Measurements from ENCODE around the gene TRPM8. TPM values are rescaled to one million over a fixed set of nuclear protein-coding genes. Genes with fewer than 3 reads are reported as not detected.

TRPM8 gene
- total and polyA plus RNA-seq, 2 of the 13 experiments (the other 11 are each of a cell fraction or from before 2014, with no cell fraction given): 0.12 TPM; not detected in 1

GRCh38 chr2:234001380-234002160 is 84.4 kb downstream of the TRPM8 start:
- H3K27me3 ChIP-seq (ENCODE audit: control insufficient read depth in 1 of 2, insufficient read depth in 2 of 2, low read length in 2 of 2): no peaks in the 10 kb centered on the region
- BruUV-seq (replicated peaks): no TSS peak
- no peak overlapping the region for H3K4me3 ChIP-seq (replicated peaks in 1 of 3; ENCODE audit: insufficient read depth in 1 of 3, low read depth in 2 of 3, low read length in 3 of 3)
- intact Hi-C loops (cut with micrococcal nuclease; ENCODE audit: unreplicated experiment) (no loop called here), in situ Hi-C loops (cut with HindIII; ENCODE audit: extremely low pct_ligation_motif_present, low pct_unique_long_range_greater_than_20kb) (no loop called here)
- H3K9ac ChIP-seq (ENCODE audit: insufficient read depth, low read depth, low read length): no peak overlapping the region
- H3K79me2 ChIP-seq (ENCODE audit: insufficient read depth, low read length): no peaks in the 10 kb centered on the region
- 75% methylated on average over 8 of the region's 8 CpGs for WGBS (ENCODE audit: low lambda C conversion rate)
- CTCF ChIA-PET (ENCODE audit: low intra/inter-chr PET ratio, low total read pairs): no interaction called here
- no peaks in the 10 kb centered on the region for H3K9me3 ChIP-seq (ENCODE audit: low read length)
- H4K20me1 ChIP-seq (ENCODE audit: insufficient read depth, low read length): no peaks in the 10 kb centered on the region
- FAIRE-seq (no peak), DNase-seq (ENCODE audit: low spot score) (no peak), ATAC-seq (no peak)
- no peak overlapping the region for H2AFZ ChIP-seq (ENCODE audit: low read length)
- H3K4me1 ChIP-seq (ENCODE audit: insufficient read depth, low read length): no peaks in the 10 kb centered on the region
- POLR2A ChIA-PET: no interaction called here
- H3K27ac ChIP-seq (ENCODE audit: extremely low read length, insufficient read depth, low read length): no peak overlapping the region
- no peak overlapping the region for H3K4me2 ChIP-seq (ENCODE audit: low read depth, low read length)
- TF ChIP-seq STAG1 (CRISPR knock-in tag; IDR thresholded peaks at IDR 0.05) (no peak), NBN (conservative IDR thresholded peaks at IDR 0.05) (no peak), SIX1 (CRISPR knock-in tag; IDR thresholded peaks at IDR 0.05; ENCODE audit: borderline replicate concordance) (no peak), TCF7 (IDR thresholded peaks at IDR 0.05; ENCODE audit: low read depth) (no peak), ZNF30 (CRISPR knock-in tag; IDR thresholded peaks at IDR 0.05) (no peak)
- no peaks in the 10 kb centered on the region for H3K36me3 ChIP-seq (replicated peaks in 1 of 2; ENCODE audit: control insufficient read depth in 1 of 2, insufficient read depth in 2 of 2, low read length in 2 of 2)

GRCh38 chr2:234002281-234002680 is 85.1 kb downstream of the TRPM8 start:
- no peak overlapping the region for H3K9ac ChIP-seq (ENCODE audit: insufficient read depth, low read depth, low read length)
- intact Hi-C loops (cut with micrococcal nuclease; ENCODE audit: unreplicated experiment): no loop called here
- in situ Hi-C loops (cut with HindIII; ENCODE audit: extremely low pct_ligation_motif_present, low pct_unique_long_range_greater_than_20kb): no loop called here
- 28% methylated on average over 4 of the region's 4 CpGs for WGBS (ENCODE audit: low lambda C conversion rate)
- DNase-seq (ENCODE audit: low spot score) (no peak), ATAC-seq (no peak), FAIRE-seq (no peak)
- H3K9me3 ChIP-seq (ENCODE audit: low read length): no peaks in the 10 kb centered on the region
- ChIA-PET CTCF (ENCODE audit: low intra/inter-chr PET ratio, low total read pairs) (no interaction called here), POLR2A (no interaction called here)
- no peak overlapping the region for H3K4me3 ChIP-seq (replicated peaks in 1 of 3; ENCODE audit: insufficient read depth in 1 of 3, low read depth in 2 of 3, low read length in 3 of 3)
- TF ChIP-seq DMAP1 (CRISPR knock-in tag; IDR thresholded peaks at IDR 0.05): no peak
- TF ChIP-seq STAT6 (CRISPR knock-in tag; IDR thresholded peaks at IDR 0.05; ENCODE audit: borderline replicate concordance): no peak
- TF ChIP-seq SP4 (CRISPR knock-in tag; IDR thresholded peaks at IDR 0.05): no peak
- H3K36me3 ChIP-seq (replicated peaks in 1 of 2; ENCODE audit: control insufficient read depth in 1 of 2, insufficient read depth in 2 of 2, low read length in 2 of 2): no peaks in the 10 kb centered on the region
- H3K4me2 ChIP-seq (ENCODE audit: low read depth, low read length): no peak overlapping the region
- H3K79me2 ChIP-seq (ENCODE audit: insufficient read depth, low read length): no peaks in the 10 kb centered on the region
- H4K20me1 ChIP-seq (ENCODE audit: insufficient read depth, low read length): no peaks in the 10 kb centered on the region
- H2AFZ ChIP-seq (ENCODE audit: low read length): no peak overlapping the region
- H3K27me3 ChIP-seq (ENCODE audit: control insufficient read depth in 1 of 2, insufficient read depth in 2 of 2, low read length in 2 of 2): no peaks in the 10 kb centered on the region
- H3K27ac ChIP-seq (ENCODE audit: extremely low read length, insufficient read depth, low read length): no peak overlapping the region
- no peaks in the 10 kb centered on the region for H3K4me1 ChIP-seq (ENCODE audit: insufficient read depth, low read length)
- BruUV-seq (replicated peaks): no TSS peak
